Measurements from ENCODE around the gene TLR5.
"Not testable (repeated sequence)": the region's sequence is repeated elsewhere in the genome, so short reads cannot be mapped to it uniquely, and the experiment has no call there.

The TLR5 gene, protein sequence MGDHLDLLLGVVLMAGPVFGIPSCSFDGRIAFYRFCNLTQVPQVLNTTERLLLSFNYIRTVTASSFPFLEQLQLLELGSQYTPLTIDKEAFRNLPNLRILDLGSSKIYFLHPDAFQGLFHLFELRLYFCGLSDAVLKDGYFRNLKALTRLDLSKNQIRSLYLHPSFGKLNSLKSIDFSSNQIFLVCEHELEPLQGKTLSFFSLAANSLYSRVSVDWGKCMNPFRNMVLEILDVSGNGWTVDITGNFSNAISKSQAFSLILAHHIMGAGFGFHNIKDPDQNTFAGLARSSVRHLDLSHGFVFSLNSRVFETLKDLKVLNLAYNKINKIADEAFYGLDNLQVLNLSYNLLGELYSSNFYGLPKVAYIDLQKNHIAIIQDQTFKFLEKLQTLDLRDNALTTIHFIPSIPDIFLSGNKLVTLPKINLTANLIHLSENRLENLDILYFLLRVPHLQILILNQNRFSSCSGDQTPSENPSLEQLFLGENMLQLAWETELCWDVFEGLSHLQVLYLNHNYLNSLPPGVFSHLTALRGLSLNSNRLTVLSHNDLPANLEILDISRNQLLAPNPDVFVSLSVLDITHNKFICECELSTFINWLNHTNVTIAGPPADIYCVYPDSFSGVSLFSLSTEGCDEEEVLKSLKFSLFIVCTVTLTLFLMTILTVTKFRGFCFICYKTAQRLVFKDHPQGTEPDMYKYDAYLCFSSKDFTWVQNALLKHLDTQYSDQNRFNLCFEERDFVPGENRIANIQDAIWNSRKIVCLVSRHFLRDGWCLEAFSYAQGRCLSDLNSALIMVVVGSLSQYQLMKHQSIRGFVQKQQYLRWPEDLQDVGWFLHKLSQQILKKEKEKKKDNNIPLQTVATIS

DNA sequence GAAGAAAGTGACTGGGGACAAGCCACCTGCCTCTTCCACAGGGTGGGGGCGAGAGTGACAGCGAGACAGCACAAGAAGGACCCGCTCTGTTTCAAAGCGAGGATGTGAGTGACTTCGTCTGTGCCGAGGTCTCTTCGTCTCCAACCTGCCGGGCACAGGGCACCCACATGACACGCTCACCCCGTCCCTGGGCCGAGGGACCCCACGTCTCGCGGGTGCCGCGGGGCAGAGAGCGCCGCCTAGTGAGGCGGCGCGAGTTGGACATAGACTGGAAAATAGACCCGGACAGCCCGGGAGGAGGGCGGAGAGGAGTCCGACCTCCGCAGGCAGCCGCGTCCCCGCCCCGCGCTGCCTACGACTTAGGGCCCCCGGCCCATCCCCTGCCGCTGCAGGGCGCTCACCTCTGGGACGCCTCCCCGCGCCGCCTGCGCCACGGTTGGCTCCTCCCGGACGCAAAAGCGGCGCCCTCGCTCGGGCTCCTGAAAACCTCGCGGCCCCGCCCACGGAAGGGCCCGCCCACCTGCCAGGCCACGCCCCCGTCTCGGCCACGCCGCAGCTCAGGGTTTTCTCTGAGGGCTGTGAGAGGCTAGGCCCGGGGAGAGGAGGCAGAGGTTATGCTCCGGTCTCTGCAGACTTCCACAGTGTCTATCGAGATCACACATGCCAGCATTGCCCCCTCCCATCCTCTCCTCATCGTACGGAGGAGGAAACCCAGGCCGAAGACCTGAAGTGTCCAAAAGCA is at the start of gene TLR5:
Gene TLR5, minus strand, starts transcription at position 454 of the 742 bp plus-strand sequence. CDS start 30,217 bp downstream, outside the sequence.
- peak; percentile 76 to 86 for DNase-seq (ENCODE audit: low read depth in 2 of 2)

DNA sequence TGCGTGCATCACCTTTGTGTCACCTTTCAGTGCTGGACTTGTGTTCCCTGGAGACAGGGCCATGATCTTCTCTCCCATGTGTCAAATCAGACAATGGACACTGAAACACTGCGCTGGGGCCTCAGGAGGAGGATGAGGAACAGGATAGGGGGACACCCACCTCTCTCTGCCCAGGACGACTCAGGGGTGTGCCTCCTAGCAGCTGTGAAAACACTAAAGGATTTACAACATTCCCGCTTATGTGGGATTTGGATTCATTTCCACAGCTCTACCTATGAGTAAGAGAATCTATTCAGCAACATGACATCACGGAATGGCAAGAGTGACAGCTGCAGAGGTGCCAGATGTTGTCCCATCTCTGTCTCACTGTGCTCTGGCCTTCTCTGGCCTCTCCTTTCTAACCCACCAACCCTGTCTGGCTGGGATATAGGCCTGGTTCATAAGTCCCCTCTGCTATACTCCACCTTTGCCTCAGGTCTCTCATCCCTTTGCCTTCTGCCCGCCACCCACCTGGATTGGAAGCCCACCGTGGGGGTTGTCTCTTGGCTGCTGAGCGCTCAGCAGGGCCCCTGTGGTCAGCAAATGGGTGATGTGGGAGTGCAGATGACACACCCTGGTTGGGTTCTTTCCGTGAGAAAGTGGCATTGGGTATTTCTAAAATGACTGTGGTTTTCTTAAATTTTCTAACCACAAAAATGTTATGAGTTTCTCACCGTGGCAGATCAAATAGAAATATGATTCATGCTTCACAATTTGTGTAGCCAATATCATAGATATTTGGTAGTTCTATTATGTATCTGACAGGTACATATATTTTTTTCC is 47.1 kb upstream of the TLR5 start:
- DNase-seq (ENCODE audit: low read depth in 2 of 2): peak; percentile 49 to 56

DNA sequence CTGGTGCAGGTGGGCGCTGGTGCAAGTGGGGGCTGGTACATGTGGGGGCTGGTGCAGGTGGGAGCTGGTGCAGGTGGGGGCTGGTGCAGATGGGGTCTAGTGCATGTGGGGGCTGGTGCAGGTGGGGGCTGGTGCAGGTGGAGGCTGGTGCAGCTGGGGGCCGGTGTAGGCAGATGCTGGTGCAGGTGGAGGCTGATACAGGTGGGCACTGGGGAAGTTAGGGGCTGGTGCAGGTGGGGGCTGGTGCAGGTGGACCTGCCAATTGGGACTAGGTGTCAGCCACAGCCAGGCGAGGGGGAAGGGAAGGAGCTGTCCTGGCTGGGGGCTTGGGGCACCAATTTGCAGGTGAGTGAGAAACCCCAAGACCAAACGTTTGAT is 46.5 kb upstream of the TLR5 start:
- no peak for DNase-seq (ENCODE audit: low read depth in 2 of 2)

DNA sequence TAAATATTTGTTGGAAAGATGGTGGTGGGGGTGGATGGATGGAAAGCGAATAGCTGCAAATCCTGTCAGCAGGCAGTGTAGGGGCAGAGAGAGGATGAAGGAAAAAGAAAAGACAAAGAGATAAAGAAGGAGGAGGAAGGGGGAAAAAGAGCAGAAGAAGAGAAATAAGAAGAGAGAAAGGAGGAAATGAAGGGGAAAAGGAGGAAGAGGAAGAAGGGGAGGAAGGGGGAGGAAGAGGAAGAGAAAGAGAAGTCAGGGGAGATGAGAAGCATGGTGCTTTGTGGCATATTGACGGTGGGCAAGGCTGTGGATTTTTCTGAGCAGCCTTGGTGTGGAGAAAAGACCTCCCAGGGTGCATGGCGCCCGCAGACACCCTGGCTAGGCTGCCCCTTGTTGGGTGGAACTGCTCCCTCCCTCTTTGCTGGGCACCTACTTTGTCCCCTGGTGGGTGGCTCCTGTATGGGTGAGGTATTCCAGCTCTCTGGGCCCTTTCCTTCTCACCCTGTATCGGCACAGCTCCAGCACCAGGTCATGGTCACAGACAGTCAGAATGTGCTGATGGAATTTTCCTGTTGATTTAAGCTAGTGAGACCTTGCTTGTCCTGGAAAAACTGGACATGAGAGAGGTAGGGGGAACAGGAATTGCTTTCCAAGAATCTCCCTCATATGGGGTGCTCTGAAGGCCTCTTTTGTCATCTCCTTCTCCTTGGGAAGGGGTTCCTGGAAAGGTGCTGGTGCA is 45.7 kb upstream of the TLR5 start:
- no peak for DNase-seq (ENCODE audit: low read depth in 2 of 2)

DNA sequence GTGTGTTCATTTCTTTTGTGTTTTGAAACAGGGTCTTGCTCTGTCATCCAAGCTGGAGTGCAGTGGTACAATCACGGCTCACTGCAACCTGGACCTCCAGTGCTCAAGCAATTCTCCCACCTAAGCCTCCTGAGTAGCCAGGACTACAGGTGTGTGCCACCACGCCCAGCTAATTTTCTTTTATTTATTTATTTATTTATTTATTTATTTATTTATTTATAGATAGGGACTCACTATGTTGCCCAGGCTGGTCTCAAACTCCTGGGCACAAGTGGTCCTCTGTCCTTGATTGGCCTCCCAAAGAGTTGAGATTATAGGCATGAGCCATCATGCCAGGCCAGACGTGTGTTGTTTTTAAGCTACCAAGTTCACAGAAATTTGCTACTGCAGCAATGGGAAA is 43.8 kb upstream of the TLR5 start:
- no peak for DNase-seq (ENCODE audit: low read depth in 2 of 2)

DNA sequence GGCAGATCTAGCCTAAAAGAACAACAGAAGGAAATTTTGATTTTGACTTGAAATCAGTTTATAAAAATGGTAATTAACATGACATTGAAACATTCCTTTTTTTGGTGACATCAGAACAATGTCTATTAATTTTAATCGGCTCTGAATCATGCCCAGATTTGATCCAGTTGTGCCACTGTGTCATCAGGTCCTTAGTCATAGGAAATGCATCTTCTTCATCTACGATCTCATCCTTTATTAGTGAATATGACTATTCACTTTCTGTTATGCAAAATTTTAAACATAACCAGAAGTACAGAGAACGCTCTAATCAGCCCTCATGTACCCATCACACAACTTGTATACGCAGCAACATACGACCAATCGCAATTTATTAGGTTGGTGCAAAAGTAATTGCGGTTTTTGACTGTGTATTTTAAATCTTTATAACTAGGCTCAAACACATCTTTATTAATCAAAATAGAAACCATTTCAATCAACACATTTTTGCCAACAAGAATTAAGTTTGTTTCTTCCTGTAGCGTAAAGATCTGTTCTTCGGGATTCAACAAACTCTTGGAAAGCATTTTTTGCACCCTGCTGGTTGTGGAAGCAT is 40.3 kb upstream of the TLR5 start:
- no peak for DNase-seq (ENCODE audit: low read depth in 2 of 2)

DNA sequence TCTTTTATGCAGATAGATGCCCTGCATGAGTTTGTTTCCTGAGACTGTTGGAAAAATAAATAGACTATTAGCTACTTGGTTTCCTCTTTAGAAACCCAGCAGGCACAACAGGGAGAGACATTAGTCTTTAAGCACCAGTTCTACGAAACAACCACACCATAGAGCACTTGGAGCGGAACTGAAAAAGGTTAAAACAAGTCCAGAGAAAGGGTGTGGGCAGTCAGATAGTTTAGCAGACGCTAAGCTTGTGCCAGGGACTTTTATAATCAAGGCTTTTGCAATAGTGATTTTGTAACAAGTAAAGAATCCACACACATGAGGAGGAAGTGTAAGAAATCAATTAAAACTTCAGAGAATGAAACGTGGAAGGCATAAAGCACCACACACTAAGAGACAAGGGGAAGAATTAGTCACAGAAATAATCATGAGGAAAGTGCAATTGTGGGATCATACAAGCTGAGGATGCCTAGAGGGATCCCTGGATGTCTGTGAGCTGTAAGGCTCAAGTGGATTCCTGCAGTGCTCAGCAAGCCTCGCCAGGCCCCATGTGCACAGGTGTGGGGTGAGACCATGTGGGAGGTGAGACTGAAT is 37.8 kb upstream of the TLR5 start:
- DNase-seq (ENCODE audit: low read depth in 2 of 2): no peak

DNA sequence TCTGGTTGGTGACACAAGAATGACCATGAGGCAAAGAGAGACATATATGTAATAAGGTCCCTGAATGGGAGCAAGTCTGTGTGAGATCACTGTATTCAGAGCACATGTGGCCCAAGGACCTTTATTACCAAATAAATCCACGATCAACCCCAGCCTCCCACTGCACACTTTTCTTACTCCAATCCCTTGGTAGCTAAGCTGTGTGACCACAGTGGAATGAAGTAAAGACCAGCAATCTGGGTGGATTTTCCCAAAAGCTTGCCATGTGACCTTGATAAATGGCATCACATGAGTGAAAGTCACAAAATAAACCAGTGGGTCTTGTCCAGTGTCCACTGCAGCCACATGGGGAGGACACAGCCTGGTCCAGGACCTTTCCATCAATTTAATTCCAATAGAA is 36.7 kb upstream of the TLR5 start:
- DNase-seq (ENCODE audit: low read depth in 2 of 2): no peak

DNA sequence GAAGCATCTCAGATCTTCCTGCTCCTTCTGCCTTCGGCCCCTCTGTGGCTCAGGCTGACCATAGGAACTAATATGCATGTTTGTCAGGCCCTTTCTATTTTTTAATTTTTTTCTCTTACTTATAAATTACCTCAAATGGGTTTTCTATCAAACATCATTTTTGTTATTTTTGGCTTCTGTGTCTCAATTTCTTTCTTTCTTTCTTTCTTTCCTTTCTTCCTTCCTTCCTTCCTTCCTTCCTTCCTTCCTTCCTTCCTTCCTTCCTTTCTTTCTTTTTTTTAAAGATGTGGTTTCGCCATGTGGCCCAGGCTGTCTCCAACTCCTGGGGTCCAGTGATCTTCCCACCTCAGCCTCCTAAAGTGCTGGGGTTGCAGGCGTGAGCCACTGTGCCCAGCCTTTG is 36.2 kb upstream of the TLR5 start:
- DNase-seq (ENCODE audit: low read depth in 2 of 2): no peak

DNA sequence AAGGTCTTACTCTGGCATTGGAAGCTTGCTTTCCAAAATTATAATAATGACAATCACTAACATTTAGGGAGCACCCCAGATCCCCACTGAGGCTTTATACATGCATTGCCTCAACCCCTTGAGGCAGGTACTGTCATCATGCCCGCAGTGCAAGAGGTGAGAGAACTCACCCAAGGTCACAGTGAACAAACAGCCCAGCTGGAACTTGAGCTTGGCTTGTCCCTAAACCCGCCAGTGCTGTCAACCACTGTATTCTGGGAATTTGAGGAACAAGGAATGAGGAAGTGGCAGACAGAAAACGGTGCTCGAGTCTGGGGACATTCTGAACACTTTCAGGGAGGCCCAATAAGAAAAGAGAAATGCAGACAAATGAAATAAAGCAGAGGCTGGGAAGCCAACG is 34.6 kb upstream of the TLR5 start:
- DNase-seq (ENCODE audit: low read depth in 2 of 2): no peak

DNA sequence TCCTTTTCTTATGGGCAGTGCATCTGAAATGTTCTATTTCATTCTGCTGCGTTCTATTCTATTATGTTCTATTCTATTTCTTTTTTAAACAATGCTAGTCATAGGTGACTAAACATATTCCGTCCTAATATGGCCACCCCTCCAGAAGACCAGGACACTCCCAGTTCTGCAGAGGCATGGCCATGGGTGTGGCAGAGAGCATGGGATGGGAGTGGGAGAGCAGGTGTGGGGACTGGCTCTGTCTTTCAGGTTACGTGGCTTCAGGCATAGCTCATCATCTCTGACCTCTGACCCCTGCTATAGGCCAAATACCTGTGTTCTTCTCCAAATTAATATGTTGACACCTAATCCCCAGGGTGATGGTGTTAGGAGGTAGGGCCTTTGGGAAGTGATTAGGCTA is 33.4 kb upstream of the TLR5 start:
- no peak for DNase-seq (ENCODE audit: low read depth in 2 of 2)

DNA sequence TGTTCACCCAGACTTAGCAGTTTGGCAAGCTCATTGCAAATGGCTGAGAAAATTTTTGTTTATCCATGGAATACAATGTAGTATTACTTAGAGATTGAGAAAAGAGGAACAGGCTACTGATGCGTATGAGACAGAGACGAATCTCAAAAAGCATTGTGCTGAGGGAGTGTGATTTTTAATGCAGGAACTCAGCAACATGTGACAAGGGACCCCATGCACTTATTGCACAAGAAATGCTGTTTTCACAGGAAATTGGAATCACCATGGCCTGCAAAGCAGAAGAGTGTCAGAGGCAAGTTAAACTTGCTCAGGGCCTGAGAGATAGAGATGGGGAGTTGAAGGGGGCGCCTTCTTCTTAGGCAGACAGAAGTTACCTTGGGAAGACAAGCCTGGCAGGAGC is 32.6 kb upstream of the TLR5 start:
- no peak for DNase-seq (ENCODE audit: low read depth in 2 of 2)

DNA sequence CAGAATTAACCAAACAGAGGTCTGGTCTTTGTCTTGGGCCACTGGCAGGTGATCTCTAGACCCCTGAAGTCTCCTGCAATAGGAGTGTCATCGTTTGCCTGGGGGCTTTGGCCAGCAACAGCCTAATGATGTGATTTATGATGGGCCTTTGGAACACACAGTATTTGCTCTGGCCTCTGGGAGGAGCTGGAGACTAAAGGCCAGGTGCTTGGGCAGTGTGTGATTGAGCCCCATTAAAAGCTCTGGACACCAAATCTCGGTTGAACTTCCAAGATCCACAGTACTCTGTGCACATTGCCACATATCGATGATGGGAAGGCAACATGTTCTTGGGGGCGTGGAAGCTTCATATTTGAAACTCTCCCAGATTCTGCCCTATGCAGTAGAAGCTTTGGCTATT is 32.0 kb upstream of the TLR5 start:
- DNase-seq (ENCODE audit: low read depth in 2 of 2): no peak

DNA sequence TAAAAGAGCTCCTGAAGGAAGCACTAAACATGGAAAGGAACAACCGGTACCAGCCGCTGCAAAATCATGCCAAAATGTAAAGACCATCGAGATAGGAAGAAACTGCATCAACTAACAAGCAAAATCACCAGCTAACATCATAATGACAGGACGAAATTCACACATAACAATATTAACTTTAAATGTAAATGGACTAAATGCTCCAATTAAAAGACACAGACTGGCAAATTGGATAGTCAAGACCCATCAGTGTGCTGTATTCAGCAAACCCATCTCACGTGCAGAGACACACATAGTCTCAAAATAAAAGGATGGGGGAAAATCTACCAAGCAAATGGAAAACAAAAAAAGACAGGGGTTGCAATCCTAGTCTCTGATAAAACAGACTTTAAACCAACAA is 26.4 kb upstream of the TLR5 start:
- not testable (repeated sequence) for DNase-seq (ENCODE audit: low read depth in 2 of 2)

DNA sequence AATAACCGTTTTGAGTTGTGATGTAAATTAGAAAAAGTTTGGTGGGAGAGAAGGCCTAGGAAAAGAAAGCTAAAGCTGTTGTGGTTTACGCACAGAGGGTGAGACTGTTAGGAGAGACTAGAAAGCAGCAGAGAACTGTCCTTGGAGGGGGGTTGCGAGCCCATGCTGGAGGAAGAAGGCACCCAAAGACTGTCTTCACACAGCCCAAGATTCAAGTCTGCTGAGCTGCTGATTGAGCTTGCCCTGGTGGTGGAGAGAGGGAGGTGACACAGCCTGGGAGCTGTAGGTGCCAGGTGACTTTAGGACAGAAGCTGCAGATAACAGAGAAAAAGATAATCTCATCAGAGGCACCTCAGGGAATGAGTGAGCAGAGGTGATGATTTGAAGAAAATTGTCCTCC is 18.3 kb upstream of the TLR5 start:
- no peak for DNase-seq (ENCODE audit: low read depth in 2 of 2)

DNA sequence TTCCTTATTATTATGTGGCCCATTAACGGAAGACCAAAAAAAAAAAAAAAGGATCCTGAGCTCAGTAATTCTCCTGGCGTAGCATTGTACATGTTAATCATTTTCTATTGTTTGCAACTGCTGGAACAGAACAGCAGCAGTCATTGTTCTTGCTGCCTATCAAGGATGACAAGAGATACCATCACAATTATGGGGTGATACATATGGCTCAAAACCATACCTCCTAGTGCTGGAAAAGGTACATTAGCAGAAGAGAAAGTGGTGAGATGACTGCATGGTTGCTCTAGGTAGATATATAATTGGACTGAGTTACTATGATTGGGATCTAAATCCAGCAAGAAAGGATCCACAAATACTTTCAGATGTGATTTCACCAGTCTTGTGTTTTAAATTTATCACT is 13.3 kb upstream of the TLR5 start:
- no peak for DNase-seq (ENCODE audit: low read depth in 2 of 2)

DNA sequence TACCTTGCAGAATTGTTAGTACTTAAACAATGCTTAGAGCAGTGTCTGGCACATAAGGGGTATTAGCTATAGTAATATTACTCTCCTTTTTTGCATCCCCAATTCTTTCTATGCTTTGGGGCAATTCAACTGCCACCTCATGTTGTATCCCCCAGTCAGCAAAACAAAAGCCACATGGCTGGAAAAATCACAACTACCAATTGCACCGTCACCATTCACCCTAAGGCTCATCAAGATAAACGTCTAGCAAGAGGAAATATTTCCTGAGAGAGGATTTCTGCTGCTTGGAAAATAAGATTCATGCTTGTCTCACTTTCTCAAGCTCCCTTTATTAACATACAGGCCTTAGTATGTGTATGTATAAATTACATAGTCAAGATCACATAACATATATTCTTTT is 12.1 kb upstream of the TLR5 start:
- DNase-seq (ENCODE audit: low read depth in 2 of 2): no peak

DNA sequence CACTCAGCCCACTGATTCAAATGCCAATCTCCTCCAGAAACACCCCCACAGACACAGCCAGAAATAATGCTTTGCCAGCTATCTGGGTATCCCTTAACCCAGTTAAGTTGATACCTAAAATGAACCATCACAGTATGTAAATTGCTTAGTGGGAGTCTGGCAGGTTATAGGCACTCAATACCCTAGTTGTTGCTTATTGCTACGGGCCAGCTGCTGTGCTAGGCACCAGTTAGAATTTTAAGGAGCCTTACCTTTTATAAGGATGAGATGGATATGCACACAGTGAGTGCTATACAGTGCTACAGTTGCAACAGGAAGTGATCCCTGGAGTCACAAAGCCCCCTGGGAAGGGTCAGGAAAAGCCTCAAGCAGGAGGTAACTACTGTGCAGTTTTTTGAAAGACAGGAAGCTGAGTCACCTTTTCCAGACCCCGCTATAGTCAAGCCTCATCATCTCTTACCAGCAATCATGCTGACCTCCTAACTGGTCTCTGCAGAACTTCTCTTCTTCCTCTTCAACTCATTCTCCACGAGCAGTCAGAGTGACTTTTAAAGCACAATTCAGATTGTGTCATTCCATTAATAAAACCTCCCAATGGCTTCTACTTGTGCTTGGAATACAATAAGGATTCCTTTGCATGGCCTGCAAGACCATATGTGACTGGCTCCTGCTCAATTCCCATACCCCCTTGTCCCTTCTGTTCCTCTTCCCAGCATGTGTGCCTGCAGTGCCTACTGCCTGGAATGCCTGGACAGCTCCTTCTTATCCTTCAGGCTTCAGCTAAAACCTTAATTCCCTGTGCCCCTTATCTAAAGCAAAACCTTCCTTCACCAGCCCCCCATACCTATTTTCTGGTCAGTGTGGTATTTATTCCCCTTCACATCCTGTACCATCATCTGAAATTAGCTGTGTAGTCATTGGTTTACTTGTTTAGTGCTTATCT is 10.4 kb upstream of the TLR5 start:
- no peak for DNase-seq (ENCODE audit: low read depth in 2 of 2)

DNA sequence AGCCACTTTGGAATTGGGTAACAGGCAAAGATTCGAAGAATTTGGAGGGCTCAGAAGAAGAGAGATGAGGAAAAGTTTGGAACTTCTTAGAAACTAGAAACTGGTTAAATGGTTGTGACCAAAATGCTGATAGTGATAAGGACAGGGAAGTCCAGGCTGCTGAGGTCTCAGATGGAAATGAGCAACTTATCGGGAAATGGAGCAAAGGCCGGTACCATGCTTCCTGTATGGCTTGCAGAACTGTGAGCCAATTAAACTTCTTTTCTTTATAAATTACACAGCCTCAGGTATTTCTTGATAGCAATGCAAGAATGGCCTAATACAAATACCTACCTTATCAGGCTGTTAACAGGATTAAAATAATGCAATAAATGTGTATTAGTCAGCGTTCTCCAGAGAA is 9.4 kb upstream of the TLR5 start:
- no peak for DNase-seq (ENCODE audit: low read depth in 2 of 2)

Measured in stimulated activated CD4-positive, alpha-beta T cell treated with anti-CD3 and anti-CD28 coated beads, Interleukin-15, amount 100 ng/mL, for 48 hours (primary cell).